Suppressor macrophage (primary cell): Measurements from ENCODE around the gene GARNL3.

Experiments used
- DNase-seq, 4 experiments: peaks; one replicate each; pipeline ENCODE4 v3.0.0-alpha.2; 2020 to 2022
- total RNA-seq, 17 experiments: gene quantifications; one replicate each; lab custom pipeline; 2026; ENCODE audit warnings: mixed read lengths in 6 of 17, inconsistent platforms in 3 of 17; lab: John Stamatoyannopoulos, UW

The GARNL3 gene
- total RNA-seq: 0.17 to 6.1 (median 1.0) reads per million in 17 experiments

GRCh38 chr9:127264462-127265219 is at the start of gene GARNL3:
Gene GARNL3 (plus strand): TSS chr9:127264774. CDS start chr9:127264878, 104 bp downstream.
- DNase-seq: no peak

DNA sequence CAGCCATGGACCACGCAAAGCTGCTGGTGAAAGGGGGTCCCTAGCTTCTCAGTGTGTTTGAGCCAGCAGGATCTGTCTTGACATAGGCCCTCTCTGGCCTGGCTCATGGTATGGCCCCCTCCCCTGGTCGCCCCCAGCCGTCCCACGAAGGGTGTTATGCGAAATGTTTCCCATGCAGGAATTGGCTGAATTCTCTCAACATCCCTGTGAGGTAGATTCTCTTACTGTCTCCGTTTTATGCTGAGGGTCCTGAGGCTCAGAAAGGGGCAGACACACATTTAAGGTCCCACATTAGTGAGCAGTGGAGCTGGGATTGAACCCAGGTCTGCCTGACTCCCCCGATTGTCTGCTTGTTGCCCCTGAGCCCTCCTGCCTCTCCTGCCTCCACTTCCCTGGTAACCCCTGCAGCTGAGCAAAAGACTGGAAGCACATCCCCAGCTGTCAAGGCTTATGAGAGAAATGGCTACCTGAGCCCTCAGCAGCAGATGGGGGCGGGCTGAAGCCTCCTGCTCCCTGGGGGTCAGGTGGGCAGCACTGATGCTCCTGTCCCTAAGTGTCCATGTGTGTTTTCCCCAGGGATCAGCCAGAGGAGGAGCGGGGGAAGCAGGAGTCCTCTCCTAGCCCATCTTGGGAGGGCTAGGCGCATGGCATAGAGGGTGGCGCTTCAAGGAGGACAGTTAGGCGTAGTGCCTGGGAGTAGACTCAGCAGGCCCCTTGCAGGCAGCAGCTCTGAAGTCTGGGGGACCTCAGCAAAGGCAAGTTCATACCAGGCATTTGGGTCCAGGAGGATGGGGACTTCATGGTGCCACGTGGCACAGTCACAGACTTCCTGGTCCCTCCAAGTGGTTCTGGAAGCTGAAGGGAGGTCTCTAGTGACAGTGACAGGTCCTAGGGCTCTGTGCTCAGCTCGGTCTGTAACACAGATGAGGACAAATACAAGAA is 49.0 kb upstream of the GARNL3 start:
- no peak for DNase-seq

DNA sequence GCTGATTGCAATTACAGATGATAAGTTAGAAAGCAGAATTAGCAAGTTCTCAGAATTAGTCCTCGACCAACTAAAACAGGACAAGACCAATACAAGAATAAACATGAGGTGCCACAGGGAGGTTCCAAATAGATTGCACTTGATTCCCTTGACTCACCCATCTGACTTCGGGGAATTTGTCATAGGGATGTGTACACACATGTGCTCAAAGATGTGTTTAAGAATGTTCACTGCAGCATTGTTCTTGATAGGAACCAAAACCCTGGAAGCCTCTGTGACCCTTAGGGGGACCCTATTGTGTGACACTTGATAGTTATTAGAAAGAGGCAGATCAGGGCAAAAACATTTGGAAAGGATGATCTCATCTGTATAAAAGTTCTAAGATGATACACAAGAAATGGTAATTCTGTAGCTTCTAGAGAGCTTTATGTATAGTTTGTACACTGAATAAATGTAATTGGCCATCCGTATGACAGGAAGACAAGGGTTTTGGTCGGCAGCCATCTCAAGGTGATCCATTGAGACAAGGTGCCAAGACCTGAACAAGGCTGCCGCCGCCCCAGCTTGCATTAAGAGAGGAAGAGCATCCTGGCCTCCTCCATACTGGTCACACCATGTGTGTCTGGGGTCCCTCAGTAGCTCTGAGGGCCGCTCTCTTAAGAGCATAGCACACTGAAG is 48.2 kb upstream of the GARNL3 start:
- DNase-seq: no peak

DNA sequence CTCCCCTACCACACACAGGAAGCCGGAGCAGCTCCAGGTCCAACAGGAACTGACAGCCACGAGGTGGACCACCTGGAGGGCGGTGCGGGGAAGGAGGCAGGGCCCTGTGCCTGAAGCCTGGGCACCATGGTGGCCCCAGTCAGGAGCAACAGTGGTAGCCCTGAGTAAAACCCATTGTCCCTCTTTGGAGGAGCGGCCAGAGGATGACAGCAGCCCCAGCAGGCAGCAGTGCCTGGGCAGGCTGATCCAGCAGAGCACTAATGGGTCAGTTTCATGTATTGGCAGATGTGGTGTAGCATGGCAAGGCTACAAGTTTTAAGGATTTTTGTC is 47.7 kb upstream of the GARNL3 start:
- DNase-seq: no peak

DNA sequence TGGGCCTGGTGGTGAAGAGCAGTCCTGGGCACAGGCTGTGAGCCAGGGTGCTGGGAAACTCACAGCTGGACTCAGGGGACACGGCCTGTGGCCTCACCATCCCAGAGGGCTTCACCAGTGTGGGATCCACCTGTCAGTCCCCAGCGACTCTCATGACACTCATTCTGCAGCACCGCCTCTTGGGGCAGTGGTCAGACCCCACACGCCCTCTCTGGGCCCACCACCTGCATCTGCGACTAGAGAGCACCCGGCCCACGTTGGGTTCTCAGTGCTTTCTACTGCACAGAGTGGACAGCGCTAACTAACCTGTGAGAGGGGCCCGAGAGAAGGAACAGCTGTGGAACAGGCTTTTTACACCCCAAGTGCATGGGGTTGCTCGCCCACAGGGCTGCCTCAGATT is 45.8 kb upstream of the GARNL3 start:
- no peak for DNase-seq

- peak; percentile 71 to 84 (median 80) for DNase-seq
Measured at GRCh38 chr9:127219520-127219919, 45.1 kb upstream of the GARNL3 start.

- no peak for DNase-seq
Measured at GRCh38 chr9:127221695-127222094, 42.9 kb upstream of the GARNL3 start.

DNA sequence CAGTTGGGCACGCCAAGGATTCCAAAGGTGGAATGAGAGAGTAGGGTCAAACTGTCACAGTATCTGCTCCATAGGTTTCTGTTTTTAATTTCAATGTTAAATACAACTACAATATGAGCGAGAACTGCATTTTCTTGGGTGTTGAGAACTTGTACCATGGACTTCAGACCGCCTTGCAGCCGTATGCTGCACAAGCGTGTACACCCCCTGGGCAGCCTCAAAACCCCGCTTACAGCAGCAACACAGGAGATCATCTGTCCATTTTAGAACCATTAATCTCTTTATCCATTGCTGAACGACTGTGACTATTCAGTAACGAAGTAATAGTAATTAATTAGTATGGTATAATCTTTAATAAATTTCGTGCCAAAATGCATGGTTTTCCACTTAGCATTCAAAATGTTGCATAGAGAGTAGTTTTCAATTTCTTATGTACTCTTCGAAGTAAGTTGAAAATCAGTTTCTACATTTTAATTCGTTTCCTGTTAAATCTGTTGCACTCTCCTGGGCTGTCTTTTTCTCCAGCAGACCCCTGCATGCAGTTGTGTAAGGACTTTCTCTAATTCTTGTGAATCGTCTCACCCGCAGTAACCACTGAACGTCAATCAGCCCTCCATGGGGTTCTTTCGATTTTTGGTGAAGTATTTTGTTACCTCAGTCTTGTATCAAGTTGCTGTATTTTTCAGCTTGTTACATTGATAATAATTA is 42.0 kb upstream of the GARNL3 start:
- no peak for DNase-seq

DNA sequence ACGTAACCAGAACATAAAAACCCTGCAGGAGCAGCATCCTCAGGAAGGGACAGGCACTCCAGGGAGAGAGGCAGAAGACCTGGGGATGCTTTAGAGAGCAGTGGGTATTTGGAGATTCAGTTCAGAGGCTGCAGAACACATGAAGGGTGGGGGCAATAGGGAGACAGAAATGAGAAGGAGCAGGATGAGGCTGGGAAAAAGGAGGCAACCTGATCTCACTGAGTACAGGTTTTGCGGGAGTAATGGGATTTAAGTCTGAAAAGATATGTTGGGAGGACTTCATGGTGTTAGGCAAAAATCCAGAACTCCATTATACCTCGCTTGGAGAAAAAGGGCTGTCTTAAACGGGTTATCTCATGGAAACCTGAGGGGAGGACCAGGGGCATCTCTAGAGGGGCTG is 41.3 kb upstream of the GARNL3 start:
- no peak for DNase-seq

DNA sequence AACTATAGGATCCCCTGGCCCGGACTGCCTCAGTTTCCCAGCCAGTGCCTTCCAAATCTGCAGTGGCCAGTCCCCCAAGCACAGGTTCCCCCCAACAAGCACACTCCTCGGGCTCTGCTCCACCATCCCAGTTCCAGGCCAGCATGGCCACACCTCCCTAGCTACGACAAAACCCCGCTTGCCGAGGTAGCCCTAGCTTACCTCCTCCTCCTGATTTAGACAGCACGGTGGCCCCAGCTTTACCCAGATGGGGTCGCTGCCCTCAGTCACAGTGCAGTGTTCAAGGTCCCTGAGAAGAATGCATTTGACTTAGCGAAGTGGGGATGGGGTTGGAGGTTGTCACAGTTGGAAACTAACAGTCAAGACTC is 40.8 kb upstream of the GARNL3 start:
- DNase-seq: no peak

DNA sequence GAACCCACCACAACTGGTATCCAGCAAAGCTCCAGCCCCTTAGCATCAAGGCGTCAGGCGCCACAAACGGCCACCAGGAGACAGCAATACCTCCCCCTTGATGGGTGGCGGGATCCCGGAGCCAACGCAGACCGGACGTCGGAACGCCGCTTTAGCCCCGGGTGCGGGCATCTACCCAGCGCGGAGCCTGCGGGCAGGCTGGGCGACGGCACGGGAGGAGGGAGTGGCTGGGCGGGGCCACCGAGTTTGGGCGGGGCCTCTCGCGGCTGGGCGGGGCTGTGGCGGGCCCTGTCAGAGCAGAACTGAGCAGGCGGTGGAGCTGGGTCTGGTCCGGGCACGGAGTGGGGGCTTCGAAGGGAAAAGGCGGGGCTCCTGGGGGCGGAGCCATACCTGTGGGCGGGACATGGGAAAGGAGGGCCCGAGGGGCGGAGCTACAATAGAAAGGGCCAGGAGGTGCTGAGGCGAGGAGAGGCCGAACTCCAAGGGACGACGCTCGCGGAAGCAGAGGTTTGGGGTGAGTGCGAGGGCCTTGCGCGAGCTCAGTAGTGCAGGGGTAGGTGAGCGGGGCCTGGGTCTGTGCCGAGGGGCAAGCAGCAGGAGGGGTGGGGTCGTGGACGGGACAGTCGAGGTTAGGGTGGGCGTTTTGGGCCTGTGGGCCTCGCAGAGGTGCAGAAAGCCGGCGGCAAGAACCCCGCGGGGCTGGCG is 40.2 kb upstream of the GARNL3 start:
- peak; percentile 83 to 91 (median 86) for DNase-seq

GRCh38 chr9:127224883-127225739 is 39.5 kb upstream of the GARNL3 start:
- peak; percentile 88 to 98 (median 96) for DNase-seq

GRCh38 chr9:127225801-127226625 is 38.6 kb upstream of the GARNL3 start:
- peak in 3 of 4 experiments; percentile 13 to 26 (median 16) for DNase-seq

DNA sequence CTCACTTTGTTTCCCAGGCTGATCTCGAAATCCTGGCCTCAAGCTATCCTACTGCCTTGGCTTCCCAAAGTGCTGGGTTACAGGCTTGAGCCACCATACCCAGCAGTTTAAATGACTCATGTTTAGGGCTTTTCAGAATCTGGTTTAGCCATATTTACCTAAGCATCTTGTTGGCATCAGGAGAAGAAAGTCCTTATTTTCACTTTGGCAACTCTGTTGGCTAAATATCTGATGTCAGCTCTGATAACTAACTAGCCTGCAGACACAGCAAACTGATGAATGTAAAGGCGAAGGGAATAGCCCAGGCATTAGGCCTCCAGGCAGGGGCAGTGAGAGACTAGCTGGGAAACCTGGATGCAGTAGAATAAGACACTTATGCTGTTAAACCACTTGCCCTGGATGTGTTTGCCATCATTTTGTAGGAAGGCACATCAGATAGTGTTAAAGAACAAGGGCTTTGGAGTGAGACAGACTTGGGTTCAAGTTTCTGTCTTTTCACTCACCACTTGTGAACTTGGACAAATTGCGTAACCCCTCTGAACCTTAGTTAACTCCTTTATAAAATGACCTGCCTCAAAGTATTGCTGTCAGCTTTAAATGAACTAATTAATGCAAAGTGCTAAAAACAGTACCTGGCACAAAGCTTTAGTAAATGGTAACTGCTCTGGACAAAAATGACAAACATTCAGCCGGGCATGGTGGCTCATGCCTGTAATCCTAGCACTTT is 34.7 kb upstream of the GARNL3 start:
- DNase-seq: no peak

DNA sequence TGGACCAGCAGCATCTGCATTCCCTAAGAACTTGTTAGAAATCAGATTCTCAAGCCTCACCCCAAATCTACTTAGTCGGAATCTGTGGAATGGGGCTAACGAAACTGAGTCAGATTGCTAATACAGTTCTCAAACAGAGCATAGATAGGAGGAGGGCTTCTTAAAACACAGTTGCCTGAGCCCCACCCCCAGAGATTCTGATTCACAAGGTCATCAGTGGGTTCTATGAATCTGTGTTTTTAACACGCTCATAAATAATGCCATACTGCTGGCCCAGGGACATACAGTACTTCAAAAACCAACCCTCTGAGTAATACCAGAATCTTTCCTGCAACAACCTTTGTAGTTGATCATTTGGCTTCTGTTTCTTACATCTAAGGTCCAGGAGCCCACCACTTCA is 32.9 kb upstream of the GARNL3 start:
- DNase-seq: no peak

DNA sequence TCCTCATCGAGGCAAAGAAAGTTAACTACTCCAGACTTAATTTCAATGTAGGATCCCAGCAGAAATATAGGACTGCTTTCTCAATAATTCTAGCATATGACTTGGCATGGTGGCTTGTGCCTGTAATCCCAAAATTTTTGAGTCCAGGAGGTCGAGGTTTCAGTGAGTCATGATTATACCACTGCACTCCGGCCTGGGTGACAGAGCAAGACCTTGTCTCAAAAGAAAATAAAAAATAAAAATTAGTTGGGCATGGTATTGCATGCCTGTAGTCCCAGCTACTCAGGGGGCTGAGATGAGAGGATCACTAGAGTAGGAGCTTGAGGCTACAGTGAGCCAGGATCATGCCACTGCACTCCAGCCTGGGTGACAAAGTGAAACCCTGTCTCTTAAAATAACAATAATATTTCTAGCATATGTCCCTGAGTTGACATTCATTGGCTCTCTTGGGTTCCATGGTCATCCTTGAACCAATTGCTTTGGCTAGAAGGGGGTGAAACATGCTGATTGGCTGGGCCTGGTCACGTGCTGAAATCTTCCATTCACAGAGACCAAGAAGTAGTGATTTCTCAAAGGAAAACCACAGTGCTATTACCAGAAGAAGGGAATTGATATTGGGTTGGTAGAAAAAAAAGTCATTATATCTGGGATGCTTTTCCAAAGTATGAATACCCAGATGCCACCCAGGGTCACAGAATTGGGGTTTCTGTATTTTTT is 31.6 kb upstream of the GARNL3 start:
- no peak for DNase-seq

DNA sequence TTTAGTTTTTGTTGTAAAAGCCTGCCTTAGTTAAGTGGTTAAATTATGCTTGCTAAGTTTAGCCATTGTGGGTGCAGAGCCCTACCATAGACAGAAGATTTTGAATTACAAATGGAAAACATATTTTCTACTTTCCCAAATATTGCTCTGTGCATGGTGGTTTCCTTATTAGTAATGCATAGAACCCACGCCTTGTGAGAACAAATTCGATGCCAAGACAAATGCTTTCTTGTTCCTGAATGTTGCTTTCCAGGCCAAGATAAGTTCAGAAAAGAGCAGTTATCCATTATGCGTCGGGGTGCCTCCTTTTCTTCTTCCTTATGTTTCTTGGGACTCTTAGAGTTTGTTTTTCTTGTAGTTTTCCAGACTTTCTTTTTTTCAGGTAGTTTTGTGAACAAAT is 31.0 kb upstream of the GARNL3 start:
- DNase-seq: no peak

DNA sequence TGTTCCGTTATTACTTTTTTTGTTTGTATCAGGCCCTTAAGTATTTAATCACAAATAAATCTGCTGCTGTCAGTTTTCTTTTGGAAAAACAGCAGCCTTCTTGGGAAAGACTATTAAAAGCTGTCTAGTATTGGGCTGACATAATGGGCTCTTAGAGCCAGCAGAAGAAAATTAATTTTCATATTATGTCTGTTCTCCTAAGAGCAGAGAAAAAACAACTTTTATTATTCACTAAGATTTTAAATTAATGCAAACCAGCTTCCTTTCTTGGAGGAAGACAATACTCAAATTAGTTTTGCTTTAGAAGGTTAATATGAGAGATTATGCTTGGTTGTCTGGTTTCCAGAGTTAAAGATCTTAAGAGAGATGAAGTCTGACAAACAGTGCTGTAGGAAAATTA is 30.6 kb upstream of the GARNL3 start:
- no peak for DNase-seq

DNA sequence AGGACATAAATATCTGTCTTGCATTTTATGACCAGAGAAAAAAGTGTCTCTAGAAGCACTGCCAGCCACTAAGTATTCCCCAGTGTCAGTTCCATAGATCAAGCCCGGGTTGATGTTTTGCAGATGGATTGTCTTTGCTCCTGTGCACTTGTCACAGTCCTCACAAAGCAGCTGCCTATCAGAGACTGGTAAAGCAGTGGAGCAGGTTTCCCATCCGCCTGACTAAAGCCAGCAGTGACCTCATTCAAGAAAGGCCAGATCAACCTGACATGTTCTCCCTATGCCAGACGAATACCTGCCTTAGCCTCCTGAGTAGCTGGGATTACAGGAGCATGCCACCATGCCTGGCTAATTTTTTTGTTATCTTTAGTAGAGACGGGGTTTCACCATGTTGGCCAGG is 26.8 kb upstream of the GARNL3 start:
- no peak for DNase-seq
